ENCODE measurements around the gene CLEC4A. TPM values are rescaled to one million over a fixed set of nuclear protein-coding genes. Genes with fewer than 3 reads are reported as not detected.
A peak's percentile ranks its signal among the peaks of the same experiment; 100 is the strongest.

CLEC4A gene
- not detected in 2 replicates for total RNA-seq
- long read RNA-seq, result 0 reads

- Mint-ChIP-seq H3K4me3 (no peak within 1 kb of the TSS), H3K36me3 (ENCODE audit: low read depth) (no peaks in the 10 kb centered on the region), H3K9me3 (no peaks in the 10 kb centered on the region), H3K27me3 (ENCODE audit: low read depth) (no peaks in the 10 kb centered on the region), H3K27ac (ENCODE audit: unreplicated experiment) (peak within 1 kb of the TSS; percentile 14), H3K4me1 (no peaks in the 10 kb centered on the region)
- no peak for DNase-seq (ENCODE audit: low read depth, low spot score)
- no peak for TF ChIP-seq CTCF (conservative IDR thresholded peaks at IDR 0.05)
These were observed at the start of gene CLEC4A for GRCh38 chr12:8123124-8123912. Gene CLEC4A, plus strand, starts transcription at chr12:8123617. Its CDS starts 262 bp downstream, at chr12:8123879.

- DNase-seq (ENCODE audit: low read depth, low spot score), result no peak
- H3K9me3 Mint-ChIP-seq, result no peaks in the 10 kb centered on the region
These were observed 47.5 kb upstream of the CLEC4A start for GRCh38 chr12:8075935-8076334.

GRCh38 chr12:8076366-8076765 is 47.1 kb upstream of the CLEC4A start:
- H3K27me3 Mint-ChIP-seq (ENCODE audit: low read depth), result peaks cover 4% of the 10 kb centered on the region
- no peak for DNase-seq (ENCODE audit: low read depth, low spot score)
- no peaks in the 10 kb centered on the region for H3K36me3 Mint-ChIP-seq (ENCODE audit: low read depth)
- peaks cover 3% of the 10 kb centered on the region for H3K4me1 Mint-ChIP-seq
- H3K9me3 Mint-ChIP-seq, result no peaks in the 10 kb centered on the region
- H3K4me3 Mint-ChIP-seq, result no peak overlapping the region
- TF ChIP-seq CTCF (conservative IDR thresholded peaks at IDR 0.05), result no peak
- H3K27ac Mint-ChIP-seq (ENCODE audit: unreplicated experiment), result no peak overlapping the region

More at GRCh38 chr12:8075935-8076334, 47.5 kb upstream of the CLEC4A start:
- Mint-ChIP-seq H3K36me3 (ENCODE audit: low read depth) (no peaks in the 10 kb centered on the region), H3K4me1 (no peaks in the 10 kb centered on the region), H3K4me3 (no peak overlapping the region), H3K27me3 (ENCODE audit: low read depth) (peaks cover 4% of the 10 kb centered on the region), H3K27ac (ENCODE audit: unreplicated experiment) (no peak overlapping the region)
- TF ChIP-seq CTCF (conservative IDR thresholded peaks at IDR 0.05), result no peak

- TF ChIP-seq CTCF (conservative IDR thresholded peaks at IDR 0.05), result no peak
- Mint-ChIP-seq H3K27ac (ENCODE audit: unreplicated experiment) (no peak overlapping the region), H3K4me3 (peak overlapping the region; percentile 28), H3K9me3 (no peaks in the 10 kb centered on the region), H3K27me3 (ENCODE audit: low read depth) (peaks cover 4% of the 10 kb centered on the region), H3K36me3 (ENCODE audit: low read depth) (no peaks in the 10 kb centered on the region), H3K4me1 (peaks cover 5% of the 10 kb centered on the region)
- no peak for DNase-seq (ENCODE audit: low read depth, low spot score)
These were observed 46.2 kb upstream of the CLEC4A start for GRCh38 chr12:8077207-8077606.

- peak; percentile 73 for TF ChIP-seq CTCF (conservative IDR thresholded peaks at IDR 0.05)
- Mint-ChIP-seq H3K27me3 (ENCODE audit: low read depth) (peaks cover 4% of the 10 kb centered on the region), H3K36me3 (ENCODE audit: low read depth) (no peaks in the 10 kb centered on the region), H3K4me1 (peaks cover 13% of the 10 kb centered on the region), H3K4me3 (peak overlapping the region; percentile 74), H3K27ac (ENCODE audit: unreplicated experiment) (no peak overlapping the region), H3K9me3 (no peaks in the 10 kb centered on the region)
- DNase-seq (ENCODE audit: low read depth, low spot score), result no peak
These were observed 45.0 kb upstream of the CLEC4A start for GRCh38 chr12:8078398-8078797.
